Esophagus muscularis mucosa (tissue), 4 donors: ENCODE results near the gene ZBTB34. TPM values are rescaled to one million over a fixed set of nuclear protein-coding genes. Genes with fewer than 3 reads are reported as not detected.

Experiments
- DNase-seq: peaks from one replicate; pipeline ENCODE4 v3.0.0-alpha.2; 2017; ENCODE audit errors: extremely low spot score
- H3K27ac ChIP-seq, 4 donors: fragments of 200-600 bp; sonication (generic); replicated peaks in 1 of 4; 1 replicate in 3 of 4; 2 replicates in 1 of 4; pipeline ENCODE4 v1.5.1; 2016 to 2019; ENCODE audit warnings: mild to moderate bottlenecking in 1 of 4
- H3K27me3 ChIP-seq, 4 donors: fragments of 200-600 bp; sonication (generic); one replicate each; pipeline versions ENCODE4 v1.5.1 to v1.6.0; 2016 to 2019
- H3K36me3 ChIP-seq, 4 donors: fragments of 200-600 bp; sonication (generic); one replicate each; pipeline ENCODE4 v1.5.1; 2016 to 2019
- H3K4me1 ChIP-seq, 4 donors: fragments of 200-600 bp; sonication (generic); one replicate each; pipeline ENCODE4 v1.5.1; 2016 to 2019
- H3K4me3 ChIP-seq, 4 donors: fragments of 200-600 bp; sonication (generic); 1 replicate in 2 of 4; 2 replicates in 2 of 4; pipeline ENCODE4 v1.5.1; 2016 to 2019; ENCODE audit warnings: mild to moderate bottlenecking in 4 of 4, moderate library complexity in 1 of 4
- H3K9me3 ChIP-seq, 4 donors: fragments of 200-600 bp; sonication (generic); 1 replicate in 3 of 4; 2 replicates in 1 of 4; pipeline ENCODE4 v1.5.1; 2016 to 2019
- CTCF ChIP-seq, 3 experiments: fragments of 200-600 bp in 2 of 3; fragments of 450-650 bp in 1 of 3; sonication (generic) in 2 of 3; IDR thresholded peaks; one replicate each; pipeline ENCODE4 v1.5.1; 2017 to 2019; ENCODE audit warnings: antibody characterized with exemption in 3 of 3, mild to moderate bottlenecking in 2 of 3, moderate library complexity in 1 of 3
- EP300 ChIP-seq: sonication (generic); formaldehyde crosslinking; IDR thresholded peaks from one replicate; pipeline ENCODE4 v1.6.1; 2017; ENCODE audit warnings: antibody characterized with exemption
- POLR2A ChIP-seq: fragments of 450-650 bp; IDR thresholded peaks from one replicate; pipeline ENCODE4 v1.6.1; 2017; ENCODE audit warnings: antibody characterized with exemption, moderate library complexity, mild to moderate bottlenecking, low read depth
- POLR2AphosphoS5 ChIP-seq, 2 donors: sonication (generic); formaldehyde crosslinking; IDR thresholded peaks; one replicate each; pipeline ENCODE4 v1.6.1; 2017; ENCODE audit warnings: antibody characterized with exemption in 2 of 2
- WGBS: methylation state at CpG from one replicate; pipeline ENCODE4 v1.1.5; 2018; 5-methylcytosine and 5-hydroxymethylcytosine counted together
- intact Hi-C: fragments of 100-400 bp; cut with DNase I; formaldehyde crosslinking; loops from one replicate; pipeline ENCODE4 v1.15.1; 2023
- total RNA-seq, 4 donors: library from RNA; depleted of rRNA; stranded (reverse); fragments of >200 nt; gene quantifications; one replicate each; pipeline versions ENCODE4 v1.1.0 to v1.2.1, GENCODE V29; 2016

ZBTB34 gene
- total RNA-seq, 4 donors from 2014 or later = 10.4 to 16.8 (median 12.6) TPM

GRCh38 chr9:126876531-126876930, 16.1 kb downstream of the ZBTB34 start:
- peaks cover 14 to 35% (median 25%) of the 10 kb centered on the region in 4 donors for H3K36me3 ChIP-seq
- no peaks in the 10 kb centered on the region for H3K9me3 ChIP-seq
- WGBS = 79% methylated on average over 4 of the region's 4 CpGs
- DNase-seq = no peak
- H3K4me1 ChIP-seq = peaks cover 0 to 11% (median 6%) of the 10 kb centered on the region in 4 donors
- H3K4me3 ChIP-seq = no peak overlapping the region
- no peaks in the 10 kb centered on the region for H3K27me3 ChIP-seq
- TF ChIP-seq CTCF (IDR thresholded peaks at IDR 0.05) (no peak), EP300 (no peak), POLR2AphosphoS5 (IDR thresholded peaks at IDR 0.05) (no peak), POLR2A (no peak)
- no peak overlapping the region for H3K27ac ChIP-seq
- intact Hi-C loops = no loop called here

- Histone ChIP-seq H3K27ac (no peak overlapping the region), H3K27me3 (no peaks in the 10 kb centered on the region), H3K4me3 (no peak overlapping the region), H3K36me3 (peaks cover 14 to 44% (median 32%) of the 10 kb centered on the region in 4 donors), H3K4me1 (peaks cover 0 to 11% (median 6%) of the 10 kb centered on the region in 4 donors), H3K9me3 (no peaks in the 10 kb centered on the region)
- intact Hi-C loops = no loop called here
- TF ChIP-seq CTCF (IDR thresholded peaks at IDR 0.05) (no peak), EP300 (no peak), POLR2AphosphoS5 (IDR thresholded peaks at IDR 0.05) (no peak), POLR2A (no peak)
- WGBS = 89% methylated on average over 7 of the region's 9 CpGs
- no peak for DNase-seq
Observed at GRCh38 chr9:126877418-126877817, 17.0 kb downstream of the ZBTB34 start.

GRCh38 chr9:126879288-126879687, 18.8 kb downstream of the ZBTB34 start:
- no peak for DNase-seq
- TF ChIP-seq POLR2AphosphoS5 (IDR thresholded peaks at IDR 0.05) (no peak), CTCF (IDR thresholded peaks at IDR 0.05) (no peak), EP300 (no peak), POLR2A (no peak)
- 79% methylated on average over 9 of the region's 9 CpGs for WGBS
- peaks cover 14 to 54% (median 39%) of the 10 kb centered on the region in 4 donors for H3K36me3 ChIP-seq
- intact Hi-C loops = no loop called here
- H3K4me1 ChIP-seq = peaks cover 0 to 11% (median 4%) of the 10 kb centered on the region in 4 donors
- H3K9me3 ChIP-seq = no peaks in the 10 kb centered on the region
- no peak overlapping the region for H3K27ac ChIP-seq
- H3K4me3 ChIP-seq = no peak overlapping the region
- no peaks in the 10 kb centered on the region for H3K27me3 ChIP-seq

- no peak for TF ChIP-seq EP300
- no peak for TF ChIP-seq POLR2AphosphoS5 (IDR thresholded peaks at IDR 0.05)
- no peak for TF ChIP-seq POLR2A
- TF ChIP-seq CTCF (IDR thresholded peaks at IDR 0.05) = no peak
- intact Hi-C loops = no loop called here
- Histone ChIP-seq H3K36me3 (peaks cover 14 to 54% (median 39%) of the 10 kb centered on the region in 4 donors), H3K27me3 (no peaks in the 10 kb centered on the region), H3K27ac (no peak overlapping the region), H3K4me1 (peaks cover 5 to 9% (median 7%) of the 10 kb centered on the region in 4 donors), H3K4me3 (no peak overlapping the region), H3K9me3 (no peaks in the 10 kb centered on the region)
- DNase-seq = no peak
- 97% methylated on average over 20 of the region's 23 CpGs for WGBS
Observed at GRCh38 chr9:126880226-126880946, 19.9 kb downstream of the ZBTB34 start.
